Fibroblast of lung (primary cell): ENCODE data around the gene SAGE1. TPM values are rescaled to one million over a fixed set of nuclear protein-coding genes. Genes with fewer than 3 reads are reported as not detected.
"Not testable (repeated sequence)": the region's sequence is repeated elsewhere in the genome, so short reads cannot be mapped to it uniquely, and the experiment has no call there.

Experiments used
- DNase-seq, 2 donors: peaks; one replicate each; pipeline versions ENCODE4 v3.0.0 to v3.0.0-alpha.2; 2010; ENCODE audit warnings: low read depth in 2 of 2
- H2AFZ ChIP-seq: 2 replicates; pipeline ENCODE4 v1.5.1; 2012; ENCODE audit warnings: low read length, control low read depth, inconsistent platforms
- H3K27ac ChIP-seq: 2 replicates; pipeline ENCODE4 v1.5.1; 2011; ENCODE audit warnings: low read length, control low read depth; ENCODE audit not compliant: insufficient read depth
- H3K27me3 ChIP-seq: 2 replicates; pipeline ENCODE4 v1.5.1; 2011; ENCODE audit warnings: mild to moderate bottlenecking, low read length; ENCODE audit not compliant: control insufficient read depth, insufficient read depth
- H3K36me3 ChIP-seq: 2 replicates; pipeline ENCODE4 v1.5.1; 2011; ENCODE audit warnings: low read length; ENCODE audit not compliant: control insufficient read depth, insufficient read depth
- H3K4me1 ChIP-seq: 2 replicates; pipeline ENCODE4 v1.5.1; 2011; ENCODE audit warnings: low read length; ENCODE audit not compliant: control insufficient read depth, insufficient read depth; ENCODE audit errors: extremely low read depth
- H3K4me2 ChIP-seq: 2 replicates; pipeline ENCODE4 v1.5.1; 2011; ENCODE audit warnings: low read length, control low read depth; ENCODE audit not compliant: insufficient read depth; ENCODE audit errors: extremely low read depth
- H3K4me3 ChIP-seq, 4 experiments: fragments of 200-600 bp in 1 of 4; sonication (generic) in 1 of 4; replicated peaks in 1 of 4; 2 replicates each; pipeline ENCODE4 v1.5.1; 2011 to 2016; ENCODE audit warnings: low read length in 4 of 4, low read depth in 3 of 4, mild to moderate bottlenecking in 3 of 4, control low read depth in 2 of 4, inconsistent platforms in 1 of 4, mixed read lengths in 1 of 4; ENCODE audit not compliant: insufficient read depth in 1 of 4; ENCODE audit errors: control extremely low read depth in 1 of 4
- H3K79me2 ChIP-seq: 2 replicates; pipeline ENCODE4 v1.5.1; 2012; ENCODE audit warnings: mild to moderate bottlenecking, low read length, inconsistent platforms; ENCODE audit not compliant: control insufficient read depth, insufficient read depth
- H3K9ac ChIP-seq: 2 replicates; pipeline ENCODE4 v1.5.1; 2011; ENCODE audit warnings: mild to moderate bottlenecking, low read length, control low read depth; ENCODE audit not compliant: insufficient read depth
- H3K9me3 ChIP-seq: 2 replicates; pipeline ENCODE4 v1.5.1; 2012; ENCODE audit warnings: low read depth, low read length; ENCODE audit not compliant: control insufficient read depth, insufficient read depth
- H4K20me1 ChIP-seq: 2 replicates; pipeline ENCODE4 v1.5.1; 2011; ENCODE audit warnings: low read length; ENCODE audit not compliant: control insufficient read depth, insufficient read depth; ENCODE audit errors: extremely low read depth
- EZH2 ChIP-seq: IDR thresholded peaks from 2 replicates; pipeline ENCODE4 v1.5.1; 2012; ENCODE audit warnings: low read length, control low read depth, mild to moderate bottlenecking; ENCODE audit errors: missing control alignments
- polyA minus RNA-seq: library from RNA; depleted of rRNA, polyadenylated mRNA; stranded (reverse); fragments of >200 nt; gene quantifications from 2 replicates; pipeline ENCODE4 v1.2.3, GENCODE V29; 2011; ENCODE audit warnings: low replicate concordance
- polyA plus RNA-seq, 2 donors: library from polyadenylated mRNA; depleted of rRNA in 1 of 2; stranded (reverse) in 1 of 2; unstranded in 1 of 2; fragments of >200 nt; gene quantifications; 2 replicates each; pipeline ENCODE4 v1.2.1, GENCODE V29; 2011 to 2012; ENCODE audit warnings: missing spikeins in 1 of 2
- total RNA-seq: library from RNA; depleted of rRNA; stranded (reverse); fragments of >200 nt; gene quantifications from 2 replicates; pipeline ENCODE4 v1.2.1, GENCODE V29; 2014
- TF ChIP-seq, protein P1 (sequence below), 2 donors: IDR thresholded peaks in 1 of 2; conservative IDR thresholded peaks in 1 of 2; 1 replicate in 1 of 2; 2 replicates in 1 of 2; pipeline ENCODE4 v1.5.1; 2011 to 2012; ENCODE audit warnings: low read length in 2 of 2, control low read depth in 1 of 2, inconsistent platforms in 1 of 2, low read depth in 1 of 2, mild to moderate bottlenecking in 1 of 2

SAGE1 gene, protein sequence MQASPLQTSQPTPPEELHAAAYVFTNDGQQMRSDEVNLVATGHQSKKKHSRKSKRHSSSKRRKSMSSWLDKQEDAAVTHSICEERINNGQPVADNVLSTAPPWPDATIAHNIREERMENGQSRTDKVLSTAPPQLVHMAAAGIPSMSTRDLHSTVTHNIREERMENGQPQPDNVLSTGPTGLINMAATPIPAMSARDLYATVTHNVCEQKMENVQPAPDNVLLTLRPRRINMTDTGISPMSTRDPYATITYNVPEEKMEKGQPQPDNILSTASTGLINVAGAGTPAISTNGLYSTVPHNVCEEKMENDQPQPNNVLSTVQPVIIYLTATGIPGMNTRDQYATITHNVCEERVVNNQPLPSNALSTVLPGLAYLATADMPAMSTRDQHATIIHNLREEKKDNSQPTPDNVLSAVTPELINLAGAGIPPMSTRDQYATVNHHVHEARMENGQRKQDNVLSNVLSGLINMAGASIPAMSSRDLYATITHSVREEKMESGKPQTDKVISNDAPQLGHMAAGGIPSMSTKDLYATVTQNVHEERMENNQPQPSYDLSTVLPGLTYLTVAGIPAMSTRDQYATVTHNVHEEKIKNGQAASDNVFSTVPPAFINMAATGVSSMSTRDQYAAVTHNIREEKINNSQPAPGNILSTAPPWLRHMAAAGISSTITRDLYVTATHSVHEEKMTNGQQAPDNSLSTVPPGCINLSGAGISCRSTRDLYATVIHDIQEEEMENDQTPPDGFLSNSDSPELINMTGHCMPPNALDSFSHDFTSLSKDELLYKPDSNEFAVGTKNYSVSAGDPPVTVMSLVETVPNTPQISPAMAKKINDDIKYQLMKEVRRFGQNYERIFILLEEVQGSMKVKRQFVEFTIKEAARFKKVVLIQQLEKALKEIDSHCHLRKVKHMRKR
- total RNA-seq (not detected in 2 replicates), polyA plus RNA-seq (0.05 TPM in 1 of 2 replicates, not detected in the other), polyA minus RNA-seq (not detected in 2 replicates)
- polyA plus RNA-seq (2012), result not detected in 2 replicates

DNA sequence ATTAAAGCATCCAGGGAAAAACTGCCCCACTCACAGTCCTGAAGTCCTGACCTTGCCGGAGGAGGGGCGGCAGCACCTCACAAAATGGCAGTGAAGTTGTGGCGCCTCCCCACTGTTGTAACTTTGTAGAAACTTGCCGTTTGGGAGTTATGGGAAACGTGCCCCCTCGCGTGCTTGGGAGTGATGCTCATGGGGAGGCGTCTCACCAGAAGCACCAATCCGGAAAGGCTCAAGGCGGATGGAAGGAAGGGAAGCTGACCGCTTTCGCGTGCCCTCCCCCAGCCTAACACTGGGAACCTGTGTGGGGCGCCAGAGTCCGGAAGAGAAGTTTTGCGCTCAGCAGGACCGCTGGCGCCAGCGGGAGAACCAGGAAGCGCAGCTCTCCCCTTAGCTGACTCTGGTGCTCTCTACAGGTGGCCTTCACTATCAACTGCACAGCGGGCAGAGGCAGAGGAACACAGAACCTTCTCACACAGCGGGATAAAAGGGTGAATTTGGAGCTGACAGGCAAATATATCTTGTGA is at the start of gene SAGE1, which contains the start of gene CT45A10:
TSS of gene SAGE1 (plus strand) at position 423 of the 524 bp plus-strand sequence. CDS start 2,527 bp downstream, outside the sequence.
TSS of gene CT45A10 (minus strand) at position 151 of the 524 bp plus-strand sequence. CDS start 8,100 bp downstream, outside the sequence.
- Histone ChIP-seq H3K4me2 (no peak within 1 kb of the TSS), H3K4me1 (no peaks in the 10 kb centered on the region), H3K27ac (no peak within 1 kb of the TSS), H3K27me3 (no peaks in the 10 kb centered on the region), H3K9me3 (no peaks in the 10 kb centered on the region), H3K79me2 (no peaks in the 10 kb centered on the region), H4K20me1 (no peaks in the 10 kb centered on the region), H3K9ac (no peak within 1 kb of the TSS), H3K4me3 (no peak within 1 kb of the TSS), H3K36me3 (no peaks in the 10 kb centered on the region), H2AFZ (no peak within 1 kb of the TSS)
- no peak for TF ChIP-seq EZH2
- TF ChIP-seq, protein P1, sequence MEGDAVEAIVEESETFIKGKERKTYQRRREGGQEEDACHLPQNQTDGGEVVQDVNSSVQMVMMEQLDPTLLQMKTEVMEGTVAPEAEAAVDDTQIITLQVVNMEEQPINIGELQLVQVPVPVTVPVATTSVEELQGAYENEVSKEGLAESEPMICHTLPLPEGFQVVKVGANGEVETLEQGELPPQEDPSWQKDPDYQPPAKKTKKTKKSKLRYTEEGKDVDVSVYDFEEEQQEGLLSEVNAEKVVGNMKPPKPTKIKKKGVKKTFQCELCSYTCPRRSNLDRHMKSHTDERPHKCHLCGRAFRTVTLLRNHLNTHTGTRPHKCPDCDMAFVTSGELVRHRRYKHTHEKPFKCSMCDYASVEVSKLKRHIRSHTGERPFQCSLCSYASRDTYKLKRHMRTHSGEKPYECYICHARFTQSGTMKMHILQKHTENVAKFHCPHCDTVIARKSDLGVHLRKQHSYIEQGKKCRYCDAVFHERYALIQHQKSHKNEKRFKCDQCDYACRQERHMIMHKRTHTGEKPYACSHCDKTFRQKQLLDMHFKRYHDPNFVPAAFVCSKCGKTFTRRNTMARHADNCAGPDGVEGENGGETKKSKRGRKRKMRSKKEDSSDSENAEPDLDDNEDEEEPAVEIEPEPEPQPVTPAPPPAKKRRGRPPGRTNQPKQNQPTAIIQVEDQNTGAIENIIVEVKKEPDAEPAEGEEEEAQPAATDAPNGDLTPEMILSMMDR (conservative IDR thresholded peaks at IDR 0.05 in 1 of 2, IDR thresholded peaks at IDR 0.05 in 1 of 2; ENCODE audit: low read depth in 1 of 2, low read length in 2 of 2), result no peak
- DNase-seq, result no peak

DNA sequence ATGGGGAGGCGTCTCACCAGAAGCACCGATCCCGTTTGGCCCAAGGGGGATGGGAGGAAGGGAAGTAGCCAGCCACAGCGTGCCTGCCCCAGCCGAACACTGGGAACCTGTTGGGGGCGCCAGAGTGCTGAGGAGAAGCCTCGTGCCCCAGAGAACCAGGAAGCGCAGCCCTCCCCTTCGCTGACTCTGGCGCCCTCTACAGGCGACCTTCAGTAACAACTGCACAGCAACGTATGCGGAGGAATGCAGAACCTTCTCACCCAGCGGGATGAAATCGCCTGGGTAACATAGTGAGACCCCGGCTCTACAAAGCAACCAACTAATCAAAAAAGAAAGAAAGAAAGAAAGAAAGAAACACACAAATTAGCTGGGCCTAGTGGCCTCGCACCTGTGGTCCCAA is 39.1 kb upstream of the SAGE1 start, which contains the start of gene CT45A8:
TSS of gene CT45A8 (minus strand) at position 101 of the 400 bp plus-strand sequence. CDS start 3,755 bp downstream, outside the sequence.
- not testable (repeated sequence) for DNase-seq, H3K4me1 ChIP-seq, H4K20me1 ChIP-seq, H3K27me3 ChIP-seq, H2AFZ ChIP-seq, H3K79me2 ChIP-seq, H3K9me3 ChIP-seq, H3K9ac ChIP-seq, H3K4me2 ChIP-seq, H3K4me3 ChIP-seq, H3K27ac ChIP-seq, H3K36me3 ChIP-seq

DNA sequence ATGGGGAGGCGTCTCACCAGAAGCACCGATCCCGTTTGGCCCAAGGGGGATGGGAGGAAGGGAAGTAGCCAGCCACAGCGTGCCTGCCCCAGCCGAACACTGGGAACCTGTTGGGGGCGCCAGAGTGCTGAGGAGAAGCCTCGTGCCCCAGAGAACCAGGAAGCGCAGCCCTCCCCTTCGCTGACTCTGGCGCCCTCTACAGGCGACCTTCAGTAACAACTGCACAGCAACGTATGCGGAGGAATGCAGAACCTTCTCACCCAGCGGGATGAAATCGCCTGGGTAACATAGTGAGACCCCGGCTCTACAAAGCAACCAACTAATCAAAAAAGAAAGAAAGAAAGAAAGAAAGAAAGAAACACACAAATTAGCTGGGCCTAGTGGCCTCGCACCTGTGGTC is 21.8 kb upstream of the SAGE1 start, which contains the start of gene CT45A9:
TSS of gene CT45A9 (minus strand) at position 101 of the 400 bp plus-strand sequence. CDS start 3,751 bp downstream, outside the sequence.
- H3K4me2 ChIP-seq, H2AFZ ChIP-seq, H4K20me1 ChIP-seq, H3K27ac ChIP-seq, H3K9me3 ChIP-seq, H3K27me3 ChIP-seq, H3K4me1 ChIP-seq, H3K9ac ChIP-seq, DNase-seq, H3K79me2 ChIP-seq, H3K36me3 ChIP-seq, H3K4me3 ChIP-seq: not testable (repeated sequence)

DNA sequence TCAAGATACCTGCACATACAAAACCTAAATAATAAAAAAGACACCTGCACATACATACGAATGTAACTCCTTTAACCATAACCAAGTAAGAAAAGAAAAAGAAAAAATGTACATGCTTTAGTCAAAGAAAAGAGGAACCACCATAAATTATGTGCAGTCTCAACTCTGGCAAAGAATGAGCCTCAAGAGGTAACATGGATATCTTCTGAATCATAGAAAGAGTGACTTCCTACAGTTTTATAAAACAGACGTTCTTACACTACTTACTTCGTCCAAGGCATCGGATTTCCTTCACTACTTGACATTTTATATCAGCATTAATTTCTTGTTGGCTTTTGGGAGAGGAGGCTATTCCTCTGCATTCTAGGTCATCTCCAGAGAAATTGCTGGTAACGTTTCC is 10.8 kb upstream of the SAGE1 start:
- H3K9me3 ChIP-seq, H3K27me3 ChIP-seq, H3K4me3 ChIP-seq, H3K4me2 ChIP-seq, H4K20me1 ChIP-seq, H3K36me3 ChIP-seq, H2AFZ ChIP-seq, H3K27ac ChIP-seq, H3K79me2 ChIP-seq, DNase-seq, H3K4me1 ChIP-seq, H3K9ac ChIP-seq: not testable (repeated sequence)

DNA sequence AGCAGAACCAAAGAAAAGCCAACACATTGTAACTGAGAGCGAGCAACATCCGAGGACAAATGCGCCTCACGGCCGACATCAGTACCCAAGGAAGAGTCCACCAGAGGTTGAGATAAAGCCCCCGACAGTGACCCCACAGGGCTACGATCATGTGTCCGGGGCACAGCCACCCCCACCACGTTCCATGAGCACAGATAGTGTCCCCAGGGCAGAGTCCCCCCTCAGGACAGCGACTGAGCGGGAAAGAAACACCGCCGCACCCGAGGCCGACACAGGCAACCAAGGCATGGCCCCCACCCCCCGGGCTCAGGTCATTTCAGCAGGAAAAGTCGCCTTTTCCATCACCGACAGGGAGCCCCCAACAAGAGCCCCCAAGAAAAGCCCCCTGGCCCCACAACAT is 5.3 kb upstream of the SAGE1 start:
- not testable (repeated sequence) for H3K27me3 ChIP-seq, H3K36me3 ChIP-seq, DNase-seq, H3K4me2 ChIP-seq, H3K4me1 ChIP-seq, H3K79me2 ChIP-seq, H3K9ac ChIP-seq, H2AFZ ChIP-seq, H3K4me3 ChIP-seq, H4K20me1 ChIP-seq, H3K27ac ChIP-seq, H3K9me3 ChIP-seq
